HCT116 (cell line): ENCODE measurements around the gene RAG1. TPM values are rescaled to one million over a fixed set of nuclear protein-coding genes. Genes with fewer than 3 reads are reported as not detected.

ENCODE experiments used
- ATAC-seq: fragments of 200-7000 bp; cut with Tn5 transposase; 2 replicates; pipeline ENCODE4 v1.9.1; 2020; ENCODE audit warnings: mild to moderate bottlenecking, moderate library complexity
- BruUV-seq: library from RNA; stranded (reverse); fragments of 400-500 nt; replicated peaks from 2 replicates; lab custom pipeline; 2021; lab: Mats Ljungman, UMichigan
- CTCF ChIA-PET: fragments of 300-600 bp; sonication (Branson Sonifier 250); formaldehyde crosslinking; loops from one replicate; lab custom pipeline; 2021; ENCODE audit warnings: antibody characterized with exemption; lab: Charles Lee
- POLR2A ChIA-PET: fragments of 300-600, 350-600 bp; sonication (Branson Sonifier 250); formaldehyde crosslinking; loops from one replicate; lab custom pipeline; 2021; ENCODE audit warnings: antibody characterized with exemption; lab: Charles Lee
- RAD21 ChIA-PET, 2 experiments: fragments of 300-600 bp; sonication (Branson Sonifier 250); formaldehyde crosslinking; loops; one replicate each; lab custom pipeline; 2023; ENCODE audit warnings: low total read pairs in 2 of 2; ENCODE audit not compliant: uncharacterized antibody in 2 of 2, unreplicated experiment in 2 of 2, low non-redundant PET in 1 of 2; lab: Charles Lee
- DNase-seq: peaks from one replicate; pipeline ENCODE4 v3.0.0-alpha.2; 2010; ENCODE audit warnings: low read depth, low spot score
- H2AFZ ChIP-seq: fragments of 200-600 bp; shearing (Covaris generic), sonication (generic); 2 replicates; pipeline ENCODE4 v1.6.1; 2017; ENCODE audit warnings: low read depth, mixed run types, mixed read lengths, antibody characterized with exemption, low read length; ENCODE audit not compliant: poor library complexity, severe bottlenecking
- H3K27ac ChIP-seq: 2 replicates; pipeline ENCODE4 v1.5.1; 2012; ENCODE audit warnings: low read depth, low read length
- H3K27me3 ChIP-seq: fragments of 200-600 bp; sonication (generic); 2 replicates; pipeline ENCODE4 v1.6.1; 2016; ENCODE audit warnings: mixed run types, low read length, mixed read lengths; ENCODE audit not compliant: insufficient read depth
- H3K36me3 ChIP-seq, 2 experiments: fragments of 200-500 bp in 1 of 2; fragments of 200-600 bp in 1 of 2; sonication (Bioruptor generic) in 1 of 2; sonication (generic) in 1 of 2; 2 replicates each; pipeline versions ENCODE4 v1.5.1 to v1.6.1; 2014 to 2016; ENCODE audit warnings: low read length in 2 of 2, inconsistent platforms in 1 of 2, mixed read lengths in 1 of 2, mixed run types in 1 of 2; ENCODE audit not compliant: insufficient read depth in 2 of 2, control insufficient read depth in 1 of 2
- H3K4me1 ChIP-seq, 2 experiments: fragments of 200-600 bp in 1 of 2; sonication (generic) in 1 of 2; 2 replicates each; pipeline versions ENCODE4 v1.5.1 to v1.6.1; 2012 to 2017; ENCODE audit warnings: low read length in 2 of 2, inconsistent platforms in 1 of 2, mild to moderate bottlenecking in 1 of 2, mixed read lengths in 1 of 2, mixed run types in 1 of 2, moderate library complexity in 1 of 2; ENCODE audit not compliant: insufficient read depth in 2 of 2, control insufficient read depth in 1 of 2
- H3K4me2 ChIP-seq: fragments of 200-600 bp; sonication (generic); 2 replicates; pipeline ENCODE4 v1.6.1; 2017; ENCODE audit warnings: mixed run types, low read length, mixed read lengths
- H3K4me3 ChIP-seq, 2 experiments: fragments of 200-600 bp in 1 of 2; sonication (generic) in 1 of 2; replicated peaks in 1 of 2; 2 replicates each; pipeline ENCODE4 v1.5.1; 2011 to 2016; ENCODE audit warnings: low read length in 2 of 2, control low read depth in 1 of 2, low read depth in 1 of 2, mild to moderate bottlenecking in 1 of 2, mixed read lengths in 1 of 2, mixed run types in 1 of 2
- H3K79me2 ChIP-seq: fragments of 200-600 bp; sonication (generic); 2 replicates; pipeline ENCODE4 v1.6.1; 2017; ENCODE audit warnings: mild to moderate bottlenecking, mixed run types, low read length, moderate library complexity, mixed read lengths; ENCODE audit not compliant: insufficient read depth
- H3K9ac ChIP-seq: fragments of 200-600 bp; sonication (generic); 2 replicates; pipeline ENCODE4 v1.6.1; 2016; ENCODE audit warnings: low read length, mixed read lengths
- H3K9me2 ChIP-seq: fragments of 200-600 bp; sonication (generic), shearing (Covaris generic); 2 replicates; pipeline ENCODE4 v1.6.1; 2017; ENCODE audit warnings: mixed run types, mild to moderate bottlenecking, moderate library complexity; ENCODE audit not compliant: insufficient read depth
- H3K9me3 ChIP-seq, 2 experiments: fragments of 200-500 bp in 1 of 2; fragments of 200-600 bp in 1 of 2; sonication (Bioruptor generic) in 1 of 2; sonication (generic) in 1 of 2; 2 replicates each; pipeline ENCODE4 v1.6.1; 2014 to 2017; ENCODE audit warnings: low read length in 2 of 2, mixed read lengths in 2 of 2, inconsistent platforms in 1 of 2, low read depth in 1 of 2, mild to moderate bottlenecking in 1 of 2, mixed run types in 1 of 2, moderate library complexity in 1 of 2; ENCODE audit not compliant: control insufficient read depth in 1 of 2, insufficient read depth in 1 of 2
- H4K20me1 ChIP-seq: fragments of 200-600 bp; sonication (generic), shearing (Covaris generic); 2 replicates; pipeline ENCODE4 v1.6.1; 2017; ENCODE audit warnings: mixed run types, mild to moderate bottlenecking, moderate library complexity; ENCODE audit not compliant: insufficient read depth
- CBX3 ChIP-seq: IDR thresholded peaks from 2 replicates; pipeline ENCODE4 v1.6.1; 2012; ENCODE audit warnings: low read depth
- ELF1 ChIP-seq: IDR thresholded peaks from 2 replicates; pipeline ENCODE4 v1.6.1; 2012; ENCODE audit warnings: low read depth, borderline replicate concordance
- RAD21 ChIP-seq: IDR thresholded peaks from 2 replicates; pipeline ENCODE4 v1.6.1; 2012; ENCODE audit warnings: low read depth, mild to moderate bottlenecking
- TCF7L2 ChIP-seq: IDR thresholded peaks from 2 replicates; pipeline ENCODE4 v1.7.0; 2011; ENCODE audit warnings: borderline replicate concordance, inconsistent platforms; ENCODE audit not compliant: insufficient read depth, insufficient read length; ENCODE audit errors: extremely low read depth
- intact Hi-C: fragments of 100-400 bp; cut with micrococcal nuclease; formaldehyde crosslinking; loops from 2 replicates; pipeline ENCODE4 v1.10.0; 2022
- total RNA-seq: library from RNA; stranded (reverse); gene quantifications from one replicate; pipeline ENCODE4 v1.2.1, GENCODE V29; 2021; ENCODE audit not compliant: unreplicated experiment
- TF ChIP-seq, protein P1 (sequence below), 3 experiments: fragments of 200-600 bp in 1 of 3; sonication (generic) in 1 of 3; IDR thresholded peaks in 2 of 3; conservative IDR thresholded peaks in 1 of 3; 2 replicates each; pipeline ENCODE4 v1.5.1; 2012 to 2017; ENCODE audit warnings: low read depth in 2 of 3, low read length in 2 of 3, antibody characterized with exemption in 1 of 3, borderline replicate concordance in 1 of 3, control low read depth in 1 of 3, mild to moderate bottlenecking in 1 of 3, mixed read lengths in 1 of 3, mixed run types in 1 of 3, moderate library complexity in 1 of 3; ENCODE audit not compliant: insufficient read depth in 1 of 3

The RAG1 gene
- total RNA-seq, 1 experiment from 2014 or later: 0.54 TPM

- TF ChIP-seq, protein P1, sequence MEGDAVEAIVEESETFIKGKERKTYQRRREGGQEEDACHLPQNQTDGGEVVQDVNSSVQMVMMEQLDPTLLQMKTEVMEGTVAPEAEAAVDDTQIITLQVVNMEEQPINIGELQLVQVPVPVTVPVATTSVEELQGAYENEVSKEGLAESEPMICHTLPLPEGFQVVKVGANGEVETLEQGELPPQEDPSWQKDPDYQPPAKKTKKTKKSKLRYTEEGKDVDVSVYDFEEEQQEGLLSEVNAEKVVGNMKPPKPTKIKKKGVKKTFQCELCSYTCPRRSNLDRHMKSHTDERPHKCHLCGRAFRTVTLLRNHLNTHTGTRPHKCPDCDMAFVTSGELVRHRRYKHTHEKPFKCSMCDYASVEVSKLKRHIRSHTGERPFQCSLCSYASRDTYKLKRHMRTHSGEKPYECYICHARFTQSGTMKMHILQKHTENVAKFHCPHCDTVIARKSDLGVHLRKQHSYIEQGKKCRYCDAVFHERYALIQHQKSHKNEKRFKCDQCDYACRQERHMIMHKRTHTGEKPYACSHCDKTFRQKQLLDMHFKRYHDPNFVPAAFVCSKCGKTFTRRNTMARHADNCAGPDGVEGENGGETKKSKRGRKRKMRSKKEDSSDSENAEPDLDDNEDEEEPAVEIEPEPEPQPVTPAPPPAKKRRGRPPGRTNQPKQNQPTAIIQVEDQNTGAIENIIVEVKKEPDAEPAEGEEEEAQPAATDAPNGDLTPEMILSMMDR (IDR thresholded peaks at IDR 0.05 in 2 of 3, conservative IDR thresholded peaks at IDR 0.05 in 1 of 3; ENCODE audit: borderline replicate concordance in 1 of 3, insufficient read depth in 1 of 3, low read depth in 2 of 3, low read length in 2 of 3): no peak
Measured at GRCh38 chr11:36558571-36559413, 9.0 kb upstream of the RAG1 start (continued).

DNA sequence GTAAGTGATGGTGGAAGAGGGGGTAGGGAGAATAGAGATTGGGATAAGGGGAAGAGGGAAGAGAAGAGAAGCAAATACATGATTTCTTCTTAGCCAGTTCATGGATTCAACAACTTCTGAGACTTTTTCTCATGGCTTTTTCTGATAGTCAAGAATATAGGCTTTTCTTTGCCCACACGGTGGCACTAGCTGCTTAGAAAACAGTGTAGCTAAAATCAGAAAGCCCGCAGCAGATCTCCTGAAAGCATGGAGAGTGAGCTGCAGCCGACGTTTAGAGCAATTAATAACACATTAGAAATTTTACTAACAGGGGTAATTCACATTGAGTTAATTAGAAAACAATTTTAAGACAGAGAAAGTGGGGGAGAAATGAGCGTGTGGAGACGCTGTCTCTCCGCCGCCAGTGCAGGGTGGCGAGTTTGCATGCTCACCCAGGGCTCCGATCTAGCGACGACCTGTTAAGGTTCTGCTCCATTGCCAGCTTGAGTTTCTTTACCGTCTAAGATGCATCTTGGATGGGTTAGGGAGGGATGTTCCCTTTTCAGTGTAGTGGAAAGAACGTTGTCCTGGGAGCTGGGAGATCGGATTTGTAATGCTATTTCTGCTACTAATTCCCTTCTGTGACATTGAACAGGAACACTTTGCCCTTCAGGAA, 3.3 kb upstream of the RAG1 start:
- Histone ChIP-seq H3K9me3 (no peaks in the 10 kb centered on the region), H3K9ac (no peak overlapping the region), H3K36me3 (no peaks in the 10 kb centered on the region), H3K27me3 (peaks cover 31% of the 10 kb centered on the region)
- intact Hi-C loops: loop anchor here (1.0 kb wide), 3 partner anchors 58 to 183 kb away; no protein-coding TSS in a partner anchor
- peak; percentile 56 for TF ChIP-seq RAD21
- TF ChIP-seq, protein P1 (IDR thresholded peaks at IDR 0.05 in 2 of 3, conservative IDR thresholded peaks at IDR 0.05 in 1 of 3; ENCODE audit: borderline replicate concordance in 1 of 3, insufficient read depth in 1 of 3, low read depth in 2 of 3, low read length in 2 of 3): peak; percentile 50 to 65 (median 54)
- TF ChIP-seq CBX3: no peak
- no peak for TF ChIP-seq TCF7L2
- TF ChIP-seq ELF1: no peak
- TF ChIP-seq, all 23 proteins: peak for 2
- ChIA-PET CTCF (interaction anchor here (0.7 to 3.3 kb wide), 12 partner anchors 8 to 272 kb away, joined by 3 to 69 read pairs (median 4); no protein-coding TSS in a partner anchor), RAD21 (interaction anchor here in 1 of 2 experiments (1.7 kb wide), 1 partner anchor 182 kb away, joined by 7 read pairs; no protein-coding TSS in a partner anchor), POLR2A (no interaction called here)
- ATAC-seq (peak; percentile 72), DNase-seq (peak; percentile 24)
- Histone ChIP-seq H3K4me3 (no peak overlapping the region), H4K20me1 (no peaks in the 10 kb centered on the region), H3K4me2 (no peak overlapping the region), H2AFZ (no peak overlapping the region), H3K79me2 (no peaks in the 10 kb centered on the region), H3K27ac (no peak overlapping the region), H3K4me1 (no peaks in the 10 kb centered on the region), H3K9me2 (no peaks in the 10 kb centered on the region)
- BruUV-seq: no TSS peak
